Liver (tissue), 9 donors: ENCODE data around the gene TAS2R46. TPM values are rescaled to one million over a fixed set of nuclear protein-coding genes. Genes with fewer than 3 reads are reported as not detected.
"Not testable (repeated sequence)": the region's sequence is repeated elsewhere in the genome, so short reads cannot be mapped to it uniquely, and the experiment has no call there.

ENCODE experiments used
- DNase-seq: peaks from one replicate; pipeline ENCODE4 v3.0.0-alpha.2; 2017; ENCODE audit warnings: low spot score
- H3K27ac ChIP-seq, 2 donors: one replicate each; pipeline ENCODE4 v1.7.0; 2013; ENCODE audit warnings: inconsistent platforms in 2 of 2, low read length in 2 of 2, control low read depth in 1 of 2, low read depth in 1 of 2, mild to moderate bottlenecking in 1 of 2
- H3K27me3 ChIP-seq, 4 donors: one replicate each; pipeline versions ENCODE4 v1.6.1 to v1.7.0; 2013; ENCODE audit warnings: low read length in 3 of 4, inconsistent platforms in 1 of 4, mild to moderate bottlenecking in 1 of 4, moderate library complexity in 1 of 4; ENCODE audit not compliant: control insufficient read depth in 4 of 4, insufficient read depth in 4 of 4
- H3K36me3 ChIP-seq, 4 donors: one replicate each; pipeline versions ENCODE4 v1.6.1 to v1.7.0; 2013; ENCODE audit warnings: low read length in 3 of 4, mild to moderate bottlenecking in 3 of 4, low read depth in 1 of 4, moderate library complexity in 1 of 4; ENCODE audit not compliant: control insufficient read depth in 4 of 4, insufficient read depth in 3 of 4
- H3K4me1 ChIP-seq, 4 donors: one replicate each; pipeline versions ENCODE4 v1.6.1 to v1.7.0; 2013; ENCODE audit warnings: low read length in 3 of 4, mild to moderate bottlenecking in 3 of 4, moderate library complexity in 1 of 4; ENCODE audit not compliant: control insufficient read depth in 4 of 4, insufficient read depth in 4 of 4
- H3K4me3 ChIP-seq, 3 donors: one replicate each; pipeline versions ENCODE4 v1.6.1 to v1.7.0; 2013; ENCODE audit warnings: low read length in 3 of 3, control low read depth in 1 of 3, low read depth in 1 of 3, mild to moderate bottlenecking in 1 of 3
- H3K9ac ChIP-seq, 2 donors: one replicate each; pipeline ENCODE4 v1.7.0; 2013; ENCODE audit warnings: low read length in 2 of 2, mild to moderate bottlenecking in 2 of 2, moderate library complexity in 2 of 2, control low read depth in 1 of 2, low read depth in 1 of 2
- H3K9me3 ChIP-seq, 4 donors: one replicate each; pipeline versions ENCODE4 v1.6.1 to v1.7.0; 2013; ENCODE audit warnings: low read length in 3 of 4; ENCODE audit not compliant: control insufficient read depth in 4 of 4
- CTCF ChIP-seq: fragments of 150-350 bp; IDR thresholded peaks from 2 replicates; pipeline ENCODE4 v1.5.1; 2017; ENCODE audit warnings: improper control_type of control experiment, low read depth, low read length; ENCODE audit not compliant: missing input control
- FOXA1 ChIP-seq: IDR thresholded peaks from 2 replicates; pipeline ENCODE4 v1.6.1; 2016; ENCODE audit warnings: antibody characterized with exemption
- FOXA2 ChIP-seq: IDR thresholded peaks from 2 replicates; pipeline ENCODE4 v1.6.1; 2016; ENCODE audit warnings: antibody characterized with exemption
- GABPA ChIP-seq, 2 donors: IDR thresholded peaks in 1 of 2; conservative IDR thresholded peaks in 1 of 2; 2 replicates each; pipeline ENCODE4 v1.6.1; 2016; ENCODE audit warnings: antibody characterized with exemption in 2 of 2, mild to moderate bottlenecking in 1 of 2, moderate library complexity in 1 of 2
- HNF4A ChIP-seq, 2 donors: conservative IDR thresholded peaks; 2 replicates each; pipeline ENCODE4 v1.6.1; 2016; ENCODE audit warnings: antibody characterized with exemption in 2 of 2, mild to moderate bottlenecking in 2 of 2
- JUND ChIP-seq, 2 donors: IDR thresholded peaks; 2 replicates each; pipeline ENCODE4 v1.6.1; 2016; ENCODE audit warnings: antibody characterized with exemption in 2 of 2
- MAX ChIP-seq: IDR thresholded peaks from 2 replicates; pipeline ENCODE4 v1.6.1; 2016; ENCODE audit warnings: antibody characterized with exemption
- RAD21 ChIP-seq, 2 donors: IDR thresholded peaks; 2 replicates each; pipeline ENCODE4 v1.6.1; 2016; ENCODE audit warnings: antibody characterized with exemption in 2 of 2, mild to moderate bottlenecking in 2 of 2
- REST ChIP-seq: IDR thresholded peaks from 2 replicates; pipeline ENCODE4 v1.6.1; 2016; ENCODE audit warnings: antibody characterized with exemption, mild to moderate bottlenecking
- RXRA ChIP-seq, 2 donors: IDR thresholded peaks; 2 replicates each; pipeline ENCODE4 v1.6.1; 2017 to 2018; ENCODE audit warnings: antibody characterized with exemption in 2 of 2, mild to moderate bottlenecking in 1 of 2
- TAF1 ChIP-seq: conservative IDR thresholded peaks from 2 replicates; pipeline ENCODE4 v1.6.1; 2016; ENCODE audit warnings: antibody characterized with exemption, mild to moderate bottlenecking
- YY1 ChIP-seq: IDR thresholded peaks from 2 replicates; pipeline ENCODE4 v1.6.1; 2016; ENCODE audit warnings: antibody characterized with exemption, mild to moderate bottlenecking
- ZBTB33 ChIP-seq: IDR thresholded peaks from 2 replicates; pipeline ENCODE4 v1.6.1; 2016; ENCODE audit warnings: antibody characterized with exemption
- WGBS: extraction: QIAGEN DNeasy Blood & Tissue Kit; methylation state at CpG from one replicate; pipeline ENCODE4 v1.1.7; 2013; 5-methylcytosine and 5-hydroxymethylcytosine counted together
- polyA plus RNA-seq, 2 donors: library from polyadenylated mRNA; stranded (reverse) in 1 of 2; unstranded in 1 of 2; fragments of 200-250 nt in 1 of 2; fragments of >200 nt in 1 of 2; fragmentation: Nextera tagmentation in 1 of 2; extraction: Ambion mirVana in 1 of 2; gene quantifications; one replicate each; pipeline versions ENCODE4 v1.2.1 to v1.2.3, GENCODE V29; 2013 to 2015
- total RNA-seq, 2 donors: library from RNA; depleted of rRNA; stranded (reverse); fragments of >200 nt; gene quantifications; one replicate each; pipeline ENCODE4 v1.2.3, GENCODE V29; 2014
- donor health status: healthy.
- donor health status: healthy.
- donor health status: healthy.
- donor health status: healthy.
- donor health status: healthy.

The TAS2R46 gene
- total and polyA plus RNA-seq, 4 donors: 0.35 to 6.7 (median 1.1) TPM; not detected in 1

GRCh38 chr12:11105546-11105945 is 43.5 kb upstream of the TAS2R46 start (continued):
- no peak for TF ChIP-seq CTCF

- no CpG with 5 or more reads among the region's 2 CpGs for WGBS
- not testable (repeated sequence) for H3K27me3 ChIP-seq, DNase-seq, H3K9me3 ChIP-seq, H3K4me1 ChIP-seq, H3K9ac ChIP-seq, H3K27ac ChIP-seq, H3K36me3 ChIP-seq, H3K4me3 ChIP-seq
Observed at GRCh38 chr12:11094910-11095309, 32.8 kb upstream of the TAS2R46 start.

- TF ChIP-seq RXRA (IDR thresholded peaks at IDR 0.05): no peak
- TF ChIP-seq MAX: no peak
- H3K4me1 ChIP-seq: no peaks in the 10 kb centered on the region
- H3K27me3 ChIP-seq: no peaks in the 10 kb centered on the region
- no peak within 1 kb of the TSS for H3K9ac ChIP-seq
- H3K36me3 ChIP-seq: no peaks in the 10 kb centered on the region
- H3K4me3 ChIP-seq: no peak within 1 kb of the TSS
- H3K27ac ChIP-seq: no peak within 1 kb of the TSS
- DNase-seq: no peak
- 96% methylated on average over 6 of the region's 6 CpGs for WGBS
- H3K9me3 ChIP-seq: no peaks in the 10 kb centered on the region
Observed at GRCh38 chr12:11092128-11092527, 30.0 kb upstream of the TAS2R46 start, which contains the start of gene TAS2R43. Gene TAS2R43, minus strand, starts transcription at chr12:11092313. Its CDS starts 84 bp downstream, at chr12:11092229.

- Histone ChIP-seq H3K36me3 (no peaks in the 10 kb centered on the region), H3K9me3 (no peaks in the 10 kb centered on the region), H3K27me3 (no peaks in the 10 kb centered on the region), H3K4me3 (no peak overlapping the region), H3K4me1 (no peaks in the 10 kb centered on the region), H3K27ac (no peak overlapping the region), H3K9ac (no peak overlapping the region)
- no peak for DNase-seq
- TF ChIP-seq RXRA (IDR thresholded peaks at IDR 0.05) (no peak), YY1 (no peak), ZBTB33 (no peak), FOXA1 (no peak), FOXA2 (no peak)
- 91% methylated on average over 5 of the region's 5 CpGs for WGBS
Observed at GRCh38 chr12:11089246-11089645, 27.2 kb upstream of the TAS2R46 start.

- H3K4me3 ChIP-seq: no peak overlapping the region
- no peaks in the 10 kb centered on the region for H3K36me3 ChIP-seq
- DNase-seq: no peak
- no peaks in the 10 kb centered on the region for H3K4me1 ChIP-seq
- no peak overlapping the region for H3K9ac ChIP-seq
- WGBS: 90% methylated on average over 3 of the region's 3 CpGs
- TF ChIP-seq HNF4A (conservative IDR thresholded peaks at IDR 0.05): no peak
- TF ChIP-seq TAF1: no peak
- no peak for TF ChIP-seq RAD21 (IDR thresholded peaks at IDR 0.05)
- TF ChIP-seq REST: no peak
- TF ChIP-seq JUND (IDR thresholded peaks at IDR 0.05): no peak
- no peak for TF ChIP-seq GABPA (IDR thresholded peaks at IDR 0.05 in 1 of 2, conservative IDR thresholded peaks at IDR 0.05 in 1 of 2)
- no peaks in the 10 kb centered on the region for H3K27me3 ChIP-seq
- H3K9me3 ChIP-seq: no peaks in the 10 kb centered on the region
- H3K27ac ChIP-seq: no peak overlapping the region
Observed at GRCh38 chr12:11085419-11085818, 23.3 kb upstream of the TAS2R46 start.
